Measurements from ENCODE around the gene WNT9A. TPM values are rescaled to one million over a fixed set of nuclear protein-coding genes. Genes with fewer than 3 reads are reported as not detected.
"Not testable (repeated sequence)": the region's sequence is repeated elsewhere in the genome, so short reads cannot be mapped to it uniquely, and the experiment has no call there.

WNT9A gene
- total RNA-seq, 1 experiment from 2014 or later, result 1.5 TPM

GRCh38 chr1:227909923-227910328 is 37.8 kb downstream of the WNT9A start:
- DNase-seq (ENCODE audit: low spot score); ATAC-seq; H3K4me3 Mint-ChIP-seq; H3K36me3 Mint-ChIP-seq; H3K9me3 Mint-ChIP-seq; H3K27ac Mint-ChIP-seq; H3K27me3 Mint-ChIP-seq (ENCODE audit: low read depth); POLR2A ChIA-PET: not testable (repeated sequence)
- peaks cover 21% of the 10 kb centered on the region for H3K4me1 Mint-ChIP-seq
- TF ChIP-seq ZNF512 (CRISPR knock-in tag; IDR thresholded peaks at IDR 0.05; ENCODE audit: borderline replicate concordance), result 0 out of 2 replicates have a peak, but pooled peaks have one; percentile 21
- CTCF ChIA-PET, result interaction anchor here (1.5 to 1.6 kb wide), 3 partner anchors 16 to 44 kb away, joined by 3 to 5 read pairs (median 4); partner anchors contain the start of gene WNT9A

GRCh38 chr1:227909188-227909587 is 38.5 kb downstream of the WNT9A start:
- Mint-ChIP-seq H3K36me3 (no peaks in the 10 kb centered on the region), H3K4me1 (peaks cover 20% of the 10 kb centered on the region), H3K27me3 (ENCODE audit: low read depth) (no peaks in the 10 kb centered on the region), H3K9me3 (no peaks in the 10 kb centered on the region), H3K4me3 (no peak overlapping the region), H3K27ac (no peak overlapping the region)
- ATAC-seq, result no peak
- CTCF ChIA-PET, result no interaction called here
- no peak for DNase-seq (ENCODE audit: low spot score)
- TF ChIP-seq PREB (CRISPR knock-in tag; IDR thresholded peaks at IDR 0.05; ENCODE audit: borderline replicate concordance) (no peak), JUN (CRISPR knock-in tag; IDR thresholded peaks at IDR 0.05) (no peak), ARID4B (CRISPR knock-in tag; IDR thresholded peaks at IDR 0.05; ENCODE audit: borderline replicate concordance) (no peak), ZNF396 (CRISPR knock-in tag; IDR thresholded peaks at IDR 0.05; ENCODE audit: borderline replicate concordance) (no peak), ZBTB21 (CRISPR knock-in tag; IDR thresholded peaks at IDR 0.05; ENCODE audit: borderline replicate concordance) (no peak), MXD4 (CRISPR knock-in tag; IDR thresholded peaks at IDR 0.05; ENCODE audit: borderline replicate concordance) (no peak), E2F4 (CRISPR knock-in tag; IDR thresholded peaks at IDR 0.05; ENCODE audit: borderline replicate concordance, low read depth) (no peak), ZNF512 (CRISPR knock-in tag; IDR thresholded peaks at IDR 0.05; ENCODE audit: borderline replicate concordance) (no peak), ATF3 (CRISPR knock-in tag; conservative IDR thresholded peaks at IDR 0.05) (no peak), HMGXB4 (CRISPR knock-in tag; IDR thresholded peaks at IDR 0.05) (no peak), ZNF317 (CRISPR knock-in tag; IDR thresholded peaks at IDR 0.05; ENCODE audit: borderline replicate concordance, low read depth) (no peak), JAZF1 (CRISPR knock-in tag; IDR thresholded peaks at IDR 0.05) (no peak)
- POLR2A ChIA-PET, result no interaction called here
